ENCODE measurements around the gene XRRA1.

Gene XRRA1

GRCh38 chr11:74932797-74933196, 16.1 kb downstream of the XRRA1 start:
- Histone ChIP-seq H3K4me3 (ENCODE audit: low read depth in 1 of 2, low read length in 1 of 2) (no peak overlapping the region), H3K4me1 (ENCODE audit: control insufficient read depth in 1 of 2, insufficient read depth in 1 of 2, low read depth in 1 of 2, low read length in 1 of 2) (no peaks in the 10 kb centered on the region), H3K27me3 (no peaks in the 10 kb centered on the region), H3K27ac (no peak overlapping the region), H3K36me3 (peaks cover 29% of the 10 kb centered on the region), H3K9me3 (no peaks in the 10 kb centered on the region)
- TF ChIP-seq CTCF (IDR thresholded peaks at IDR 0.05): no peak

GRCh38 chr11:74932169-74932568, 16.7 kb downstream of the XRRA1 start:
- no peak overlapping the region for H3K27ac ChIP-seq
- H3K4me3 ChIP-seq (ENCODE audit: low read depth in 1 of 2, low read length in 1 of 2): no peak overlapping the region
- no peaks in the 10 kb centered on the region for H3K9me3 ChIP-seq
- H3K4me1 ChIP-seq (ENCODE audit: control insufficient read depth in 1 of 2, insufficient read depth in 1 of 2, low read depth in 1 of 2, low read length in 1 of 2): no peaks in the 10 kb centered on the region
- peaks cover 29% of the 10 kb centered on the region for H3K36me3 ChIP-seq
- no peaks in the 10 kb centered on the region for H3K27me3 ChIP-seq
- TF ChIP-seq CTCF (IDR thresholded peaks at IDR 0.05): no peak

GRCh38 chr11:74929431-74930363, 19.2 kb downstream of the XRRA1 start:
- H3K36me3 ChIP-seq: peaks cover 13% of the 10 kb centered on the region
- H3K4me1 ChIP-seq (ENCODE audit: control insufficient read depth in 1 of 2, insufficient read depth in 1 of 2, low read depth in 1 of 2, low read length in 1 of 2): no peaks in the 10 kb centered on the region
- no peak overlapping the region for H3K27ac ChIP-seq
- no peaks in the 10 kb centered on the region for H3K27me3 ChIP-seq
- no peaks in the 10 kb centered on the region for H3K9me3 ChIP-seq
- no peak overlapping the region for H3K4me3 ChIP-seq (ENCODE audit: low read depth in 1 of 2, low read length in 1 of 2)
- peak; percentile 65 for TF ChIP-seq CTCF (IDR thresholded peaks at IDR 0.05)

GRCh38 chr11:74927496-74927895, 21.4 kb downstream of the XRRA1 start:
- Histone ChIP-seq H3K4me3 (ENCODE audit: low read depth in 1 of 2, low read length in 1 of 2) (no peak overlapping the region), H3K4me1 (ENCODE audit: control insufficient read depth in 1 of 2, insufficient read depth in 1 of 2, low read depth in 1 of 2, low read length in 1 of 2) (no peaks in the 10 kb centered on the region), H3K27ac (no peak overlapping the region), H3K9me3 (no peaks in the 10 kb centered on the region), H3K27me3 (no peaks in the 10 kb centered on the region), H3K36me3 (peaks cover 3% of the 10 kb centered on the region)
- no peak for TF ChIP-seq CTCF (IDR thresholded peaks at IDR 0.05)

GRCh38 chr11:74926304-74927030, 22.4 kb downstream of the XRRA1 start:
- Histone ChIP-seq H3K4me3 (ENCODE audit: low read depth in 1 of 2, low read length in 1 of 2) (no peak overlapping the region), H3K9me3 (no peaks in the 10 kb centered on the region)
- TF ChIP-seq CTCF (IDR thresholded peaks at IDR 0.05): no peak

More at GRCh38 chr11:74926304-74927030, 22.4 kb downstream of the XRRA1 start:
- H3K4me1 ChIP-seq (ENCODE audit: control insufficient read depth in 1 of 2, insufficient read depth in 1 of 2, low read depth in 1 of 2, low read length in 1 of 2): no peaks in the 10 kb centered on the region
- no peaks in the 10 kb centered on the region for H3K27me3 ChIP-seq
- H3K36me3 ChIP-seq: no peaks in the 10 kb centered on the region
- no peak overlapping the region for H3K27ac ChIP-seq
